SIG-M5 (cell line): ENCODE measurements around the gene ACTR1B.
"Not testable (repeated sequence)": the region's sequence is repeated elsewhere in the genome, so short reads cannot be mapped to it uniquely, and the experiment has no call there.

ENCODE experiments used
- DNase-seq: peaks from one replicate; lab custom pipeline; 2025; lab: John Stamatoyannopoulos, UW

The ACTR1B gene

GRCh38 chr2:97688062-97688827, 24.4 kb upstream of the ACTR1B start:
- DNase-seq = no peak

GRCh38 chr2:97687235-97687634, 23.4 kb upstream of the ACTR1B start:
- DNase-seq = not testable (repeated sequence)

- no peak for DNase-seq
Measured at GRCh38 chr2:97678298-97678697, 14.5 kb upstream of the ACTR1B start.

- no peak for DNase-seq
Measured at GRCh38 chr2:97677480-97677879, 13.6 kb upstream of the ACTR1B start.

GRCh38 chr2:97676620-97677019, 12.8 kb upstream of the ACTR1B start:
- no peak for DNase-seq

GRCh38 chr2:97675430-97676113, 11.7 kb upstream of the ACTR1B start:
- DNase-seq = no peak

- no peak for DNase-seq
Measured at GRCh38 chr2:97673915-97674283, 10.1 kb upstream of the ACTR1B start.

GRCh38 chr2:97673182-97673914, 9.5 kb upstream of the ACTR1B start:
- no peak for DNase-seq

- not testable (repeated sequence) for DNase-seq
Measured at GRCh38 chr2:97672606-97673140, 8.8 kb upstream of the ACTR1B start.

- DNase-seq = no peak
Measured at GRCh38 chr2:97671526-97671925, 7.7 kb upstream of the ACTR1B start.

GRCh38 chr2:97670471-97670870, 6.6 kb upstream of the ACTR1B start:
- no peak for DNase-seq

GRCh38 chr2:97669448-97669847, 5.6 kb upstream of the ACTR1B start, which contains the start of gene C2orf92:
Gene C2orf92 (plus strand): TSS chr2:97669713. CDS start chr2:97669789, 76 bp downstream.
- DNase-seq = no peak

- no peak for DNase-seq
Measured at GRCh38 chr2:97664636-97664970, 759 bp upstream of the ACTR1B start.

- no peak for DNase-seq
Measured at GRCh38 chr2:97663626-97663961, 250 bp downstream of the ACTR1B start.

- DNase-seq = peak; percentile 66
Measured at GRCh38 chr2:97662895-97663625, 784 bp downstream of the ACTR1B start.

GRCh38 chr2:97662386-97662894, 1.4 kb downstream of the ACTR1B start:
- no peak for DNase-seq

GRCh38 chr2:97661927-97662326, 1.9 kb downstream of the ACTR1B start:
- no peak for DNase-seq

- DNase-seq = no peak
Measured at GRCh38 chr2:97660775-97661389, 3.0 kb downstream of the ACTR1B start.

- no peak for DNase-seq
Measured at GRCh38 chr2:97660044-97660774, 3.6 kb downstream of the ACTR1B start.

GRCh38 chr2:97659256-97660043, 4.4 kb downstream of the ACTR1B start:
- no peak for DNase-seq
